IMR-90 (cell line): ENCODE results near the gene ACOXL. TPM values are rescaled to one million over a fixed set of nuclear protein-coding genes. Genes with fewer than 3 reads are reported as not detected.

Experiments used
- ATAC-seq: fragments of 200-7000 bp; cut with Tn5 transposase; 2 replicates; pipeline ENCODE4 v1.9.1; 2020; ENCODE audit warnings: low read depth, mild to moderate bottlenecking, moderate library complexity
- BruUV-seq: library from RNA; stranded (reverse); fragments of 400-500 nt; replicated peaks from 2 replicates; lab custom pipeline; 2021; lab: Mats Ljungman, UMichigan
- CTCF ChIA-PET: fragments of 300-600 bp; formaldehyde crosslinking; extraction: SDS; loops from one replicate; lab custom pipeline; 2021; ENCODE audit warnings: antibody characterized with exemption; lab: Yijun Ruan, JAX
- POLR2A ChIA-PET: fragments of 300-600 bp; sonication (Branson Sonifier 250); formaldehyde crosslinking; loops from one replicate; lab custom pipeline; 2022; ENCODE audit warnings: antibody characterized with exemption; ENCODE audit not compliant: unreplicated experiment; lab: Charles Lee
- DNase-seq: peaks from one replicate; pipeline ENCODE4 v3.0.0; 2013
- H2AFZ ChIP-seq: replicated peaks from 2 replicates; pipeline ENCODE3; 2013; ENCODE audit warnings: low read length, mild to moderate bottlenecking; ENCODE audit not compliant: poor library complexity
- H2AK5ac ChIP-seq: 2 replicates; pipeline ENCODE4 v1.6.1; 2013; ENCODE audit warnings: low read depth, low read length, inconsistent platforms
- H2AK9ac ChIP-seq: replicated peaks from 2 replicates; pipeline ENCODE3; 2013; ENCODE audit warnings: mild to moderate bottlenecking, low read depth, low read length, moderate library complexity; ENCODE audit not compliant: poor library complexity
- H2BK120ac ChIP-seq: 2 replicates; pipeline ENCODE4 v1.6.1; 2013; ENCODE audit warnings: low read depth, low read length, inconsistent platforms
- H2BK15ac ChIP-seq: 3 replicates; pipeline ENCODE4 v1.6.1; 2013; ENCODE audit warnings: low read depth, low read length, inconsistent platforms
- H2BK20ac ChIP-seq: 2 replicates; pipeline ENCODE4 v1.6.1; 2013; ENCODE audit warnings: low read depth, mild to moderate bottlenecking, inconsistent platforms, low read length, moderate library complexity
- H2BK5ac ChIP-seq: 2 replicates; pipeline ENCODE4 v1.6.1; 2013; ENCODE audit warnings: mild to moderate bottlenecking, low read depth, low read length, inconsistent platforms; ENCODE audit not compliant: poor library complexity, severe bottlenecking
- H3K14ac ChIP-seq: replicated peaks from 2 replicates; pipeline ENCODE4 v1.6.1; 2013; ENCODE audit warnings: low read depth, low read length, inconsistent platforms
- H3K18ac ChIP-seq: 2 replicates; pipeline ENCODE4 v1.6.1; 2013; ENCODE audit warnings: low read depth, low read length, control low read depth
- H3K23ac ChIP-seq: 2 replicates; pipeline ENCODE4 v1.6.1; 2013; ENCODE audit warnings: low read depth, low read length, inconsistent platforms
- H3K27ac ChIP-seq: 2 replicates; pipeline ENCODE4 v1.5.1; 2013; ENCODE audit warnings: mild to moderate bottlenecking, control low read depth, low read length; ENCODE audit not compliant: insufficient read depth
- H3K27me3 ChIP-seq: 2 replicates; pipeline ENCODE4 v1.6.1; 2013; ENCODE audit warnings: low read length; ENCODE audit not compliant: control insufficient read depth, insufficient read depth
- H3K36me3 ChIP-seq: 2 replicates; pipeline ENCODE4 v1.6.1; 2013; ENCODE audit warnings: low read length, mixed read lengths; ENCODE audit not compliant: control insufficient read depth, insufficient read depth
- H3K4ac ChIP-seq: 2 replicates; pipeline ENCODE4 v1.6.1; 2013; ENCODE audit warnings: low read depth, low read length, inconsistent platforms
- H3K4me1 ChIP-seq: 2 replicates; pipeline ENCODE4 v1.6.1; 2013; ENCODE audit warnings: low read length, mixed read lengths; ENCODE audit not compliant: control insufficient read depth, insufficient read depth
- H3K4me2 ChIP-seq: 2 replicates; pipeline ENCODE4 v1.6.1; 2013; ENCODE audit warnings: low read depth, mild to moderate bottlenecking, control low read depth, low read length, moderate library complexity
- H3K4me3 ChIP-seq: 2 replicates; pipeline ENCODE4 v1.5.1; 2013; ENCODE audit warnings: low read depth, mild to moderate bottlenecking, control low read depth, low read length, moderate library complexity; ENCODE audit not compliant: insufficient read depth
- H3K56ac ChIP-seq: 2 replicates; pipeline ENCODE4 v1.6.1; 2013; ENCODE audit warnings: low read length, inconsistent platforms; ENCODE audit not compliant: insufficient read depth; ENCODE audit errors: extremely low read depth
- H3K79me1 ChIP-seq, 2 experiments: 2 replicates each; pipeline ENCODE4 v1.6.1; 2013; ENCODE audit warnings: low read length in 2 of 2, inconsistent platforms in 1 of 2, low read depth in 1 of 2
- H3K9ac ChIP-seq: 2 replicates; pipeline ENCODE4 v1.6.1; 2013; ENCODE audit warnings: low read depth, low read length, control low read depth
- H3K9me1 ChIP-seq: 2 replicates; pipeline ENCODE4 v1.6.1; 2013; ENCODE audit warnings: low read length, inconsistent platforms; ENCODE audit not compliant: insufficient read depth
- H3K9me3 ChIP-seq: 2 replicates; pipeline ENCODE4 v1.6.1; 2013; ENCODE audit warnings: low read length; ENCODE audit not compliant: control insufficient read depth, insufficient read depth
- H4K20me1 ChIP-seq: 2 replicates; pipeline ENCODE4 v1.6.1; 2013; ENCODE audit warnings: low read length, inconsistent platforms; ENCODE audit not compliant: insufficient read depth
- H4K5ac ChIP-seq: 2 replicates; pipeline ENCODE4 v1.6.1; 2013; ENCODE audit warnings: mild to moderate bottlenecking, low read depth, low read length, control low read depth
- H4K8ac ChIP-seq, 2 experiments: 2 replicates each; pipeline ENCODE4 v1.6.1; 2013; ENCODE audit warnings: low read depth in 2 of 2, low read length in 2 of 2, control low read depth in 1 of 2, inconsistent platforms in 1 of 2
- H4K91ac ChIP-seq: 2 replicates; pipeline ENCODE4 v1.6.1; 2013; ENCODE audit warnings: low read depth, low read length, inconsistent platforms; ENCODE audit not compliant: insufficient read depth
- BHLHE40 ChIP-seq: fragments of 150-350 bp; IDR thresholded peaks from 2 replicates; pipeline ENCODE4 v1.6.1; 2016; ENCODE audit warnings: mild to moderate bottlenecking, low read depth, low read length
- MXI1 ChIP-seq: IDR thresholded peaks from 2 replicates; pipeline ENCODE4 v1.6.1; 2012; ENCODE audit warnings: low read depth, mild to moderate bottlenecking, low read length, moderate library complexity, borderline replicate concordance
- POLR2A ChIP-seq: IDR thresholded peaks from 2 replicates; pipeline ENCODE4 v1.6.1; 2012; ENCODE audit warnings: mild to moderate bottlenecking, low read depth, low read length
- RAD21 ChIP-seq: IDR thresholded peaks from 2 replicates; pipeline ENCODE4 v1.6.1; 2012; ENCODE audit warnings: low read length, improper control_type of control experiment
- RFX5 ChIP-seq: IDR thresholded peaks from 2 replicates; pipeline ENCODE4 v1.8.0; 2012; ENCODE audit warnings: low read depth, mild to moderate bottlenecking, low read length, moderate library complexity
- WGBS, 2 experiments: methylation state at CpG; one replicate each; pipeline versions ENCODE4 v1.1.5 to v1.1.7; 2013; ENCODE audit warnings: missing lambda C conversion rate in 2 of 2; ENCODE audit not compliant: insufficient read length in 1 of 2; ENCODE audit errors: extremely low coverage in 2 of 2; 5-methylcytosine and 5-hydroxymethylcytosine counted together
- dilution Hi-C: fragments of 300-500 bp; cut with HindIII; formaldehyde crosslinking; loops from one replicate; pipeline ENCODE4 v1.14.3; 2018; ENCODE audit warnings: low sequenced_read_pairs; ENCODE audit not compliant: unreplicated experiment
- in situ Hi-C: fragments of 300-500 bp; cut with MboI; formaldehyde crosslinking; loops from 3 replicates; pipeline ENCODE4 v1.14.3; 2019; ENCODE audit warnings: low sequenced_read_pairs, inconsistent platforms, mixed read lengths
- intact Hi-C: fragments of 100-400 bp; cut with micrococcal nuclease; formaldehyde crosslinking; loops from 2 replicates; pipeline ENCODE4 v1.10.0; 2022
- polyA plus RNA-seq, 3 experiments: library from polyadenylated mRNA; depleted of rRNA; stranded (reverse); fragments of >200 nt; gene quantifications; 2 replicates each; pipeline ENCODE4 v1.2.3, GENCODE V29; 2012; ENCODE audit warnings: low replicate concordance in 1 of 3
- total RNA-seq: library from RNA; depleted of rRNA; stranded (reverse); fragments of >200 nt; gene quantifications from 2 replicates; pipeline ENCODE4 v1.2.3, GENCODE V29; 2012

The ACOXL gene
- total and polyA plus RNA-seq, 2 of the 4 experiments (the other 2 are of a cell fraction): not detected

DNA sequence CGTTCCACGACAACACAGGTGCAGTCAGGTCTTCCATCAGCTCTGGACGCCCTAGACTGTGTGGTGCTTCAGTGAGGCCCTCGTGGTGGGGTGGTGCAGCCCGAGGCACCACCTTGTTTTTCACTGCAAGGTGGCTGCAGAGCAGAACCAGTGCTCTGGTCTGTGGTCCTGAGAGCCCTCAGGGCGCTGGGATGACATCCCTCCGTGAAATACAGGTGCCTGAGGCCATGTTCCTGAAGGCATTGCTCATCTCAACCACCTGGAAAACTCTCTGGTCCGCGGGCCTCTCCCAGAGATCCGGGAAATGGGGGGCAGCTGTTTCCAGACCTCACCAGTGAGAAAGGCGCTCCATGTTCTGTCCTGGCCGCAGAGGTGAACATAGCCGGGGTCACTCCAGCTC lies 119.2 kb downstream of the ACOXL start:
- intact Hi-C loops (no loop called here), in situ Hi-C loops (no loop called here), dilution Hi-C loops (no loop called here)
- no peak overlapping the region for H2AFZ ChIP-seq
- no peak overlapping the region for H3K56ac ChIP-seq
- H2BK120ac ChIP-seq: no peak overlapping the region
- H2BK5ac ChIP-seq: no peak overlapping the region
- no peak overlapping the region for H2AK5ac ChIP-seq
- H3K4me2 ChIP-seq: no peak overlapping the region
- no peaks in the 10 kb centered on the region for H3K4me1 ChIP-seq
- POLR2A ChIA-PET: no interaction called here
- no peak overlapping the region for H3K18ac ChIP-seq
- H3K4me3 ChIP-seq: no peak overlapping the region
- no peak overlapping the region for H3K9ac ChIP-seq
- H4K5ac ChIP-seq: no peak overlapping the region
- H3K27me3 ChIP-seq: peaks cover 22% of the 10 kb centered on the region
- TF ChIP-seq MXI1 (no peak), RFX5 (no peak), POLR2A (no peak), RAD21 (no peak), BHLHE40 (no peak)
- no peak overlapping the region for H3K23ac ChIP-seq
- no peaks in the 10 kb centered on the region for H3K9me3 ChIP-seq
- H4K20me1 ChIP-seq: no peaks in the 10 kb centered on the region
- H3K14ac ChIP-seq: no peak overlapping the region
- H3K9me1 ChIP-seq: no peaks in the 10 kb centered on the region
- no peak overlapping the region for H3K4ac ChIP-seq
- H2AK9ac ChIP-seq: no peak overlapping the region
- H3K36me3 ChIP-seq: no peaks in the 10 kb centered on the region
- H2BK20ac ChIP-seq: no peak overlapping the region
- DNase-seq: no peak
- no peak overlapping the region for H3K27ac ChIP-seq
- CTCF ChIA-PET: no interaction called here
- no peak overlapping the region for H4K8ac ChIP-seq
- no peaks in the 10 kb centered on the region for H3K79me1 ChIP-seq
- ATAC-seq: no peak
- 50% methylated on average over 6 of the region's 13 CpGs; no CpG with 5 or more reads in 1 of the 2 experiments for WGBS, 2 experiments
- no peak overlapping the region for H4K91ac ChIP-seq
- no peak overlapping the region for H2BK15ac ChIP-seq
- no TSS peak for BruUV-seq
